HG02885 (cell line): ENCODE results near the gene SYK.

Experiments
- ATAC-seq: cut with Tn5 transposase; IDR thresholded peaks from one replicate; pipeline ENCODE4 v1.9.1; 2021; ENCODE audit warnings: mild to moderate bottlenecking; ENCODE audit not compliant: unreplicated experiment, poor library complexity

SYK gene

GRCh38 chr9:90843525-90843924 lies 41.9 kb downstream of the SYK start:
- ATAC-seq = no peak

DNA sequence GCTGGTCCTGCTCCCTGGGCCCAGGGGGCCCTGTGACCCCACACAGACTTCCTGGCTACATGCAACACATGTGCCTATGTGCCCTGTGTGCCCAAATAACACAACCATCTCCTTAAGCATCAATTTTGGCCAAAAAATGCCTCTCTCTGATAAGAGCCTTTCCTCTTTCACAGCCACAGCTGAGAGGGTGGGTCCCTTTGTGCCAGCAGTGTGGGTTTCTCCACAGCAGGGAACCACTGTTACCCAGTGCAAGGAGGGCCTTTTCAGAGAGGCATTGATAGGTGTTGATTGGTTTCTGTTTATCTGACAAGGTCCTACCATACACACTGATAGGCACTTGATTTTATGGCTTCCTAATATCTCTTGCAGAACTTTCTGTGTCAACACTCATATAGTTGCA lies 42.7 kb downstream of the SYK start:
- ATAC-seq = no peak

- no peak for ATAC-seq
Measured at GRCh38 chr9:90846770-90847419, 45.3 kb downstream of the SYK start.

DNA sequence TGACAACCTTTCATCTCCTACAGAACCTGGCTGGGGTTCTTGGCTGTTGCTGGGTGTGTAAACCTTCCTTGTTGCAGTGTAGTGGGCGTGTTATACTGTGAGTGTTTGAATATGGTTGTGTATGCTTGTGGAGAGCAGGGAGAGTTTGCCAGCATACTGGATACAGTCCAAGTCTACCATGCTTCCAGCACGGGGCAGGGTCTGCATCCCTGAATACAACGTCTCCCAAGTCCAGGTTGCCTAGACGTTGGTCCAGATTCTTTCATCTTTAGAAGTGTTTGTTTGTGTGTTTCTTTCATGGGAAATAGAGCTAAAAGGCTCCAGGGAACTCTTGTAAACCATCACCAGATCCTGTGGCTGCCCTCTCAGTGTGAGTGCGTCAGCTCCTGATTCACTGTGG lies 46.4 kb downstream of the SYK start:
- no peak for ATAC-seq

- no peak for ATAC-seq
Measured at GRCh38 chr9:90848866-90849265, 47.2 kb downstream of the SYK start.

DNA sequence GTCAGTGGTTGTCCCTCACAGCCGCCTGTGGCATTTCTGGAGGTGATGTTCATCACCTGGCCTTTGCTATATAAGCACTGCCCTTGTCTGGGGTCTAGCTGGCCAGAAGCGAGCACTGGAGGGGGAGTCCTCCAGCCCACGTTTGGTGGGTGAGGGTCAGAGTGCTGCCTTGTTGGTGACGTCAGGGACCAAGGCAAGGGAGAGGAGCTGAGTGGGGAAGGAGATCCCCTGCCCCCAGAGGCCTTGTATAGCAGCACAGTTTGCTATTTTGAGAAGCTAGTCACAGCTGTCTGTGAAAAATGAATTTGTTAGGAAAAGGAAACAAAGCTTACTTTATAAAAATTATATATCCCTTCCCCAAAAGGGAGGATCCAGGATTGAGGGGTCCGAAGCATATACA lies 49.8 kb downstream of the SYK start:
- no peak for ATAC-seq

DNA sequence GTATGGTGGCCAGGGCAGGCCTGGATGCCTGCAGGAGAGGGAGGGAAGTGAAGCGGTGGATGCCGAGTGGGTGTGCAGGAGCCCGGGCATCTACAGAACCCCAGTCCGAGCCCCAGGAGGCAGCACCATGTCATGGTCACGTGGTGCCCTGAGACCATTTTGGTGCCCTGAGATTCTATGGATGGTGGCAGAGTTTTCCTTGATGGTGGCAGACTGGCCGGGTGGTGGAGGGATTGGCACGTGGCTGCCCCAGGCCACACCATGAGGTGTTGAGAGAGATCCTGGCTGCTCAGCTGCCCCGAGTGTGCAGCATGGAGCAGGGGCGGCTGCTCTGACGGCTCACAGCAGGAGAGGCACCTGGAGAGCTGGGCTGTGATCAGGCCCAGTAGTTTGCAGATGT lies 52.3 kb downstream of the SYK start:
- ATAC-seq = no peak

DNA sequence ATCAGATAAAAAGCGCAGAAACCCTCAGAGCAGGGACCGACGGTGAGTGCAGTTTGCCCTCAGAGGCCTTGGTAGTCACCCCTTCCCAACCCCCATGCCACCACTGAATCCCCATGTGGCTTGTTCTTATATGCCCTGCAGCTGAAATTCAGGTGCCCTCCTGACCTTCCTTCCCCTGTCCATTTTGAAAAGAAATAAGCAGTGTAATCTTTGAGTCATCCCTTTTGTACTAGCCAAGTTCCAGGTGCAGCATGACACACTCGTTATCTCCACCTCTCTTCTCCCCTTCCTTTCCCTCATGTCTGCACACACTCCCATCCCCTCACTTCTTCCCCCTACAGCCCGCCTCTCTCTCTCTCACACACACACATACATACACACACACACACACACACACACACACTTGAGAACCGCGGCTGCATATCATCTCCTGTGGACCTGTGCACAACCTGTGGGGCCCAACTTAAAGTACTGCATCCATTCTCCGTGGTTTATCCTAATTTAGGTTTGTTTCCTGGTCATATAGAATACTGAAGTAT lies 53.1 kb downstream of the SYK start:
- ATAC-seq = no peak

- no peak for ATAC-seq
Measured at GRCh38 chr9:90855208-90855902, 53.7 kb downstream of the SYK start.

DNA sequence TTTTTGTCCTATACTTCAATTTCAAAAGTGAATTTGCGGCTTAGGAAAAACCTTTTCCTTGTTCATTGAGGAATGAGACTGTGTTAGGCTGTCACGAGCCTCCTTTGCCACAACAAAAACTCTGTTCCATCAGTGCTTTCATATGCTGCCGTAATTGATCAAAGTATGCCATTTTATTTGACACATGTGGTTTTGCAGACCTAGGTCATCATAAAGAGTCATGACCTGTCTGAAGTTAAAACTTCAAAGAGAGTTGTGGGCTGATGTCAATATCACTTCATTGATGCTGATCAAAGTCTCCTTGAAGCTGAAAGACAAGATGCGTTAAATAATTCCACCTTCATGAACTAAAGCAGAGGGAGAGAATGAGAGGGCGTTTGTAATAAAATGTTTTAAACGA lies 55.5 kb downstream of the SYK start:
- no peak for ATAC-seq

GRCh38 chr9:90857855-90858254 lies 56.2 kb downstream of the SYK start:
- ATAC-seq = no peak

- ATAC-seq = no peak
Measured at GRCh38 chr9:90858457-90858901, 56.9 kb downstream of the SYK start.

DNA sequence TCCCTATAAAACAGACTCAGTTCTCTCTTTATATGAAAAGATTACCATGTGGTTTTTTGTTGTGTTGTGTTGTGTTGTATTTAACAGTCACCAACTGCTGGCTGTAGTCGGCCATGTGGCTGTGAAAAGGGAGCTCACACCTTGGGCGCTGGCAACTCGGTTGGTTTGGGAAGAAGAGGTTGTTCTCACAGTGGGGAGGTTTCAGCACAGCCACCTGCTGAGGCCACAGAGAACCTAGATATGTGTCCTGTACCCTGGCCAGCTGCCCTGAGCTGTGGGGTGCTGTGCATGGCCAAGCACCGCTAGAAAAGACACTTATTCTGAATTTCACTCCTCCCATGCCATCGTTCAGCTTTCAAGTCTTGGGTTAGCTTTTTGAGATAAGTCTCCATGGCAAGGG lies 58.8 kb downstream of the SYK start:
- ATAC-seq = no peak

GRCh38 chr9:90860826-90861225 lies 59.2 kb downstream of the SYK start:
- ATAC-seq = no peak

GRCh38 chr9:90861380-90861779 lies 59.8 kb downstream of the SYK start:
- ATAC-seq = no peak

DNA sequence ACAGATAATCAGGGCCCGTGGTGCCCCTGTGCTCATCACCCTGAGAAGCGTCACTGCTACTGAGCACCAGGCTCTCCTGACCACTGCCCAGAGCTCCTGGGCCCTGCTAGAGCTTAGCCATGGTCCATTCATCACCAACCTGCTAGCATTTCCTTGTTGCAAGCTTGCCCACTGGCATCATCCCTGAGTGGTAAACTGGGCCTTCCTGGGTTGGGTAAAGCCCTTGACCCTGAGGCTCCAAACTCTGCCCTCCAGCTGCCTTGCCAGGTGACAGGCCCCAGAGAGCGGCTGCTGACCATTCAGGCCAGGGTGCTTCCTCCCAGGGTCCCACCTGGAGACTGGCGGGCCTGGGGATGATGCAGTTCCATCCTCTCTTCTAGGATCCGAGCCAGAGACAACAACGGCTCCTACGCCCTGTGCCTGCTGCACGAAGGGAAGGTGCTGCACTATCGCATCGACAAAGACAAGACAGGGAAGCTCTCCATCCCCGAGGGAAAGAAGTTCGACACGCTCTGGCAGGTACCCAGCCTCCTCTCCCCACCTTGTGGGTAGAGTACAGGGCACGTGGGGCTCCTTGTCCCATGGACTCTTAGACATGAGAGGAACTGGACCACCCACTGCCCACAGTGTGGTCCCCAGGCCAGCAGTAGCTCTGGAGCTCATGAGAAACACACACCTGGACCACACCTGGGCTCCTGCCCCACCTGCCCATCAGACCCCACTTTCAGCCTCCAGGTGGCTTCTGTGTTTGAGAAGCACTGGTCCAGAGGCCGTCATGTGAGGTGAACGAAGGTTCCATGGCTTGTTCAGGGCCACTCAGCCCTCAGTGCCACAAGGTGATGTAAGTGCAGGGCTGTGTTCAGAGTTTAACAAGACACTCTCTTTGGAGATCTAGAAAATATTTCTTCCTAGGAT lies 60.5 kb downstream of the SYK start:
- no peak for ATAC-seq

DNA sequence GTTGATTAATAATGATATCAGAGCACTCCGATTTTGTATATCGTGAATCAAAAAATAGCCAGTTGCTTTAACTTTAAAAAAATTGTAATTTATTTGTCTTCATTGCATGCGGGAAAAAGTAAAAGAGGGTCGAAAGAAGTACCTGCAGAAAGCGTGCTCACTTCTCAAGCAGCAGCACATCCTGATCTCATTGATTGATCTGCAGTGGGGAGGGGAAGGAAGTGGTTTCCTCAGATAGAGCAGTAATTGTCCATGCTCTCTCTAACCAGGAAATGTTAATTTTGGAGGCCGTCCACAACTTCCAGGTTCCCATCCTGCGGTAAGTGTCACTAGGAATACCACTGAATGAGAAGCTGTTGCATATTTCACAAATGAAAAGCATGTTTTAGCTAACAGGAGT lies 63.2 kb downstream of the SYK start:
- ATAC-seq = no peak

DNA sequence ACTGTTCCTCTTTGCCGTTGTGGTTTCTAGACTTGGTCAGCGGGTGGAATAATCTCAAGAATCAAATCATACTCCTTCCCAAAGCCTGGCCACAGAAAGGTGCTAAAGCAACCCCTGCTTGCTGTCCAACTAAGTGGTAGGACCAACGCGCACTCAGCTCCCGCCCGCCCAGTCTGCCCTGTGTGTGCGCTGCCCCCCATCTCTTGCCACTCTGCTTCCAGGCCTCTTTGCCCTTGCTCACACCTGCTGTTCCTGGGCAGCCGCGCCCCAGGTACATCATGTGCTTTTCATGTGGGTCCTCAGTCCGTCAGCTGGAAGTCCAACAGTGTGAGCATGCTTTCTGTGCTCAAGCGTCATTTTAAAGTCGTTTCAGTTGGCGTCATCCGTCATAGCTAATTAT lies 65.5 kb downstream of the SYK start:
- ATAC-seq = no peak

- no peak for ATAC-seq
Measured at GRCh38 chr9:90868555-90868954, 66.9 kb downstream of the SYK start.

DNA sequence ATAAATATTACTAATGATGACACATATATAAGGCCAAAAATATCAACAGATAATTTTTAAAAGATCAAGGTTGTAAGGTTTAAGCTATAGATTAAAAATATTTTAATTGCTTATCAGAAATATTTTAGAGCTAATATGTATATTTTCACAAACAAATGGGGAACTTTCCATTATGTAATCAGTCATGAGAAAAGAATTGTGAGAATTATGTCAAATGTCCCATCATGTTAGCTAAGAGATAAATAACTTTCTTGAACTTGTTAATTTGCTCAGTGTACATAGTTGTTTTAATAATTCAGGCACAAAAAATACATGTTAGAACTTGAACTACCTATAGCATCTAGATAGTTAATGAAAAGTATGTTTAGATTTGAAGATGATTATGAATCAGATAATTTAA lies 67.7 kb downstream of the SYK start:
- ATAC-seq = no peak
